Skeletal muscle satellite cell (primary cell): Measurements from ENCODE around the gene GRM5.

ENCODE experiments used
- H3K27me3 ChIP-seq: 2 replicates; pipeline ENCODE4 v1.7.0; 2013; ENCODE audit warnings: low read length; ENCODE audit not compliant: control insufficient read depth, insufficient read depth
- H3K36me3 ChIP-seq: 2 replicates; pipeline ENCODE4 v1.7.0; 2013; ENCODE audit warnings: mild to moderate bottlenecking, control low read depth, low read length; ENCODE audit not compliant: insufficient read depth
- H3K4me1 ChIP-seq: 2 replicates; pipeline ENCODE4 v1.7.0; 2013; ENCODE audit warnings: low read length; ENCODE audit not compliant: control insufficient read depth, insufficient read depth
- H3K4me2 ChIP-seq: 2 replicates; pipeline ENCODE4 v1.7.0; 2013; ENCODE audit warnings: mild to moderate bottlenecking, low read length
- H3K4me3 ChIP-seq: 2 replicates; pipeline ENCODE4 v1.7.0; 2013; ENCODE audit warnings: low read length
- H3K9ac ChIP-seq: 2 replicates; pipeline ENCODE4 v1.7.0; 2013; ENCODE audit warnings: mild to moderate bottlenecking, low read depth, low read length, moderate library complexity
- H3K9me3 ChIP-seq: replicated peaks from 2 replicates; pipeline ENCODE4 v1.7.0; 2013; ENCODE audit warnings: mild to moderate bottlenecking, control low read depth, low read length

GRM5 gene

GRCh38 chr11:88555018-88555828 is 510.6 kb downstream of the GRM5 start:
- H3K36me3 ChIP-seq, result no peaks in the 10 kb centered on the region
- peak overlapping the region; percentile 6 for H3K4me3 ChIP-seq
- H3K4me1 ChIP-seq, result peaks cover 29% of the 10 kb centered on the region
- peak overlapping the region; percentile 54 for H3K9ac ChIP-seq
- no peaks in the 10 kb centered on the region for H3K9me3 ChIP-seq
- H3K27me3 ChIP-seq, result no peaks in the 10 kb centered on the region
- H3K4me2 ChIP-seq, result peak overlapping the region; percentile 48

- Histone ChIP-seq H3K4me1 (peaks cover 29% of the 10 kb centered on the region), H3K27me3 (no peaks in the 10 kb centered on the region), H3K4me3 (no peak overlapping the region), H3K9ac (no peak overlapping the region), H3K9me3 (no peaks in the 10 kb centered on the region), H3K4me2 (no peak overlapping the region), H3K36me3 (no peaks in the 10 kb centered on the region)
Measured at GRCh38 chr11:88553204-88553603, 512.6 kb downstream of the GRM5 start.

DNA sequence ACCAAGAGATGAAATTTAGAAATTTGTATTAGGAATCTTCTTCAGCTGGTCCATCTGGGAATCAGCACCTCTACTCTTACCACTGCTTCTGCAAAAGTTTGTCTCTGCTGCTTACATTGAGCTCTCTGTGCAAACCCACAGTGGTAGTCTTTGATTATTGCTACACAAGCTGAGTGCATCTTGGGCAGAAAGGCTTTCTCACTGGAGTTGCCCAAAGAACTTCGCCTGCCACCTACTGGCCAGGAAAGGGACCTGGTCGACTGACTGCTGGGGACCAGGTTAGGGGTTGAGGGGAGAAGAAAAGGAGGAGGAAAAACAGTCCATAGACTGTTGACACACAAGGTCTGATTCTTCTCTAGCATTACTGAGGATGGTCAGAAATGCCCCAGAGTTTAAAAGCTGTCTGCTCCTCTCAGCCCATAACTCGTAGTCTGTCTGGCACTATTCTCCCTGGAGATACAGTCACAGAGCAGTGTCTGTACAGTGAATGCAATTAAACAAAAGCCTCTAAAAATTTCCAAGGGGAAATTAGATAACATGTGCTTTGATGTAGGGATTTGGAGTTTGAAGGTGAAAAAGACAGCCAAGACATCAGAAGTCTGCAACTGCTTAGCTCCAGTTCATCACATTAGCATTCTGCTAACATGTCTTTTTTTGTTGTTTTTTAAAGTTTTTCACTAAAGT is 513.3 kb downstream of the GRM5 start:
- Histone ChIP-seq H3K36me3 (no peaks in the 10 kb centered on the region), H3K9ac (no peak overlapping the region), H3K4me3 (no peak overlapping the region), H3K27me3 (no peaks in the 10 kb centered on the region), H3K4me2 (no peak overlapping the region), H3K9me3 (no peaks in the 10 kb centered on the region), H3K4me1 (peaks cover 29% of the 10 kb centered on the region)

GRCh38 chr11:88544656-88545280 is 521.0 kb downstream of the GRM5 start:
- H3K4me2 ChIP-seq, result no peak overlapping the region
- H3K36me3 ChIP-seq, result no peaks in the 10 kb centered on the region
- no peaks in the 10 kb centered on the region for H3K9me3 ChIP-seq
- H3K9ac ChIP-seq, result no peak overlapping the region
- no peak overlapping the region for H3K4me3 ChIP-seq
- H3K27me3 ChIP-seq, result no peaks in the 10 kb centered on the region
- peaks cover 5% of the 10 kb centered on the region for H3K4me1 ChIP-seq

- Histone ChIP-seq H3K4me3 (peak overlapping the region; percentile 11), H3K27me3 (no peaks in the 10 kb centered on the region), H3K4me2 (peak overlapping the region; percentile 60), H3K36me3 (no peaks in the 10 kb centered on the region), H3K4me1 (peaks cover 6% of the 10 kb centered on the region), H3K9ac (peak overlapping the region; percentile 19), H3K9me3 (no peaks in the 10 kb centered on the region)
Measured at GRCh38 chr11:88543902-88544655, 521.7 kb downstream of the GRM5 start.

DNA sequence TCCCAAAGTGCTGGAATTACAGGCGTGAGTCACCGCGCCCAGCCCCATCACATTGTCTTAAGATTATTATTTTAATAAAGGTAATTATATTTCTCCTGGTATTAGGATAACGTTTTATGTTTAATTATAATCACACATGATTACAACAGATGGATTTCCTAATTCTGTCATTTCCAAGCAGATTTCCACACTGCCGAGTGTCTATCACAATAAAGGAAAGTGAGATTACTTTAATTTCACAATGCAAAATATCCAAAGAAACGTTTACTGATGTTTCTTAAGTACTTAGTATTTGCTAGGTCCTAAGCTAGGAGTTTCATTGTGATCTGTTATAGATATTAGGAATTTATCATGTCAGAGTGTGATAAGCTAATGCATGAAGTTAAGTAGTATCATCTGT is 524.8 kb downstream of the GRM5 start:
- Histone ChIP-seq H3K36me3 (no peaks in the 10 kb centered on the region), H3K4me2 (no peak overlapping the region), H3K27me3 (no peaks in the 10 kb centered on the region), H3K4me1 (peaks cover 36% of the 10 kb centered on the region), H3K9me3 (no peaks in the 10 kb centered on the region), H3K4me3 (no peak overlapping the region), H3K9ac (no peak overlapping the region)

GRCh38 chr11:88538098-88538497 is 527.7 kb downstream of the GRM5 start:
- H3K4me2 ChIP-seq, result peak overlapping the region; percentile 46
- H3K9me3 ChIP-seq, result no peaks in the 10 kb centered on the region
- H3K9ac ChIP-seq, result peak overlapping the region; percentile 26
- H3K36me3 ChIP-seq, result no peaks in the 10 kb centered on the region
- H3K4me3 ChIP-seq, result no peak overlapping the region
- H3K4me1 ChIP-seq, result peaks cover 41% of the 10 kb centered on the region
- no peaks in the 10 kb centered on the region for H3K27me3 ChIP-seq

DNA sequence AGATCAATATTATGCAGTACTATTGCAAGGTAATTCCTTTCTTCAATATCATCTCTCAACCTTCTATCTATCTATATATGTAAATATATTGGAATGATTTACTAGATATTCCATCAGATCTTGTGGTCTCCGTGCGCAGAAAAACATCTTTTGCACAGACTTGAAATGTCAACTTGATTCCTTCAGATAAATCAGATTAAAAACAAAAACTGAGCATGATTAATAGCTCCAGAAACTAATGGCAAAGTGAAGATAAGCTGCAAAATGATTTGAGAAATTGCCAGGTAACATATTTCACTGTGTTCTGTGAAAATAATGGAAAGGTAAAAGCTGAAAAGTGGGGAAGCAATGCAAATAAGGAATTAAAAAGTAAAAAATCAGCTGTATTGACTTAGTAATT is 528.2 kb downstream of the GRM5 start:
- peak overlapping the region; percentile 26 for H3K9ac ChIP-seq
- H3K9me3 ChIP-seq, result no peaks in the 10 kb centered on the region
- no peak overlapping the region for H3K4me3 ChIP-seq
- H3K4me2 ChIP-seq, result peak overlapping the region; percentile 46
- H3K27me3 ChIP-seq, result no peaks in the 10 kb centered on the region
- no peaks in the 10 kb centered on the region for H3K36me3 ChIP-seq
- peaks cover 41% of the 10 kb centered on the region for H3K4me1 ChIP-seq

- Histone ChIP-seq H3K4me1 (peaks cover 41% of the 10 kb centered on the region), H3K9me3 (no peaks in the 10 kb centered on the region), H3K27me3 (no peaks in the 10 kb centered on the region), H3K36me3 (no peaks in the 10 kb centered on the region), H3K4me3 (no peak overlapping the region), H3K4me2 (peak overlapping the region; percentile 18), H3K9ac (peak overlapping the region; percentile 38)
Measured at GRCh38 chr11:88536616-88537265, 529.0 kb downstream of the GRM5 start.

DNA sequence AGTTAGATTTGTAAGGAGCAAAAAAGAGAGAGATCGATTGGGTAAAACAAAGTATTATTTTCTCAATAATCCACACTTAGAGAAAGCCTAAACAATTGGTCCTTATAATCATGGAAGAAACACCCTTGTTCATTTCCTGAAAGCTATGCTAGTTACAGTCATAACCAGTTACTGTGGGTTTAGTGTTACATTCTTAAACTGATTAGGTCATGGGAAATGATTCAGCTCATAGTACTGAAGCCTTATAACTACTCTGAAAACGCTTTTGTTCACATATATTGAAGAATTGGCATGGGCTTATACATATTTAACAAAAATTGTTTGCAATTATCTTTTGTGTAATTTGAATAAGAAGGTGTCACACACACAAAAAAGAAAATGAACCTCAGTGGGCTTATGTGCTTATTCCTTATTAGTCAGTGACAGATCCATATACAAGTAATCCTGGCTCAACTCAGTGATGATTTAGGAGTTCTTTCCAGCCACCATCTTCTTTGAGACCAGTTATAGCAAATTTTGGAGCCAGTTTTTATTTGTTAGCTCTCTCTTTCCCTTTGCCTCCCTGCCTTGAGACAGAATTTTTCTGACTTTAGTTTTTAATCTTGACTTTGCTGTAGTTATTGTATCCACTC is 529.8 kb downstream of the GRM5 start:
- Histone ChIP-seq H3K9me3 (no peaks in the 10 kb centered on the region), H3K27me3 (no peaks in the 10 kb centered on the region), H3K4me1 (peaks cover 41% of the 10 kb centered on the region), H3K36me3 (no peaks in the 10 kb centered on the region), H3K4me3 (no peak overlapping the region), H3K4me2 (peak overlapping the region; percentile 47), H3K9ac (peak overlapping the region; percentile 73)
